Measurements from ENCODE around the gene CUL7. TPM values are rescaled to one million over a fixed set of nuclear protein-coding genes. Genes with fewer than 3 reads are reported as not detected.

CUL7 gene
- total and polyA plus RNA-seq, 10 of the 15 experiments (the other 5 are each of a cell fraction or from before 2014, with no cell fraction given), result 0.66 to 18.4 (median 10.9) TPM

DNA sequence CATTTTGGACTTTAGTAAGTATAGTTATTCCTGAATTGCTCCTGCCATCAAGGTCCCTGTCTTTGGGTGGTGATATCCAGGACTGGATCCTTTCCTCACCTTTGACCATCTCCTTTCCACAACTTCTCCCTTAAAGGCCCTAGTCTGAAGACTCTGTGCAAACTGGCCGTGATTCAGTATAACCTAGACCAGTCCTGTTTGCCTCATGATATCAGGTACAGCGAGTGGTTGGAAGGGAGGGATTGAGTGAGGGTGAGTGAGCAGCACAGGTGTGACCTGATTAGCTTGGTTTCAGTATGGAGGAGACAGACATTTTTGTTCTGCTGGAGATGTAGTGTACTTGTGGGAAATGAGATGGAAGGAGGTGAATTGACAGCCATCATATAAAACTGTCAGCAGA, 34.5 kb downstream of the CUL7 start:
- DNase-seq (ENCODE audit: low read depth, low spot score) (no peak), ATAC-seq (no peak), FAIRE-seq (no peak)
- H3K4me3 ChIP-seq, result no peak overlapping the region
- peaks cover 30% of the 10 kb centered on the region for H3K79me2 ChIP-seq (ENCODE audit: control insufficient read depth, insufficient read depth, low read length)
- in situ Hi-C loops (cut with MboI), result no loop called here
- intact Hi-C loops (cut with micrococcal nuclease; ENCODE audit: unreplicated experiment), result no loop called here
- ChIA-PET CTCF (no interaction called here), RAD21 (ENCODE audit: unreplicated experiment) (no interaction called here), SMC1A (ENCODE audit: uncharacterized antibody, unreplicated experiment) (no interaction called here), POLR2A (interaction anchor here (1.1 to 1.2 kb wide), 2 partner anchors 35 kb away, joined by 3 to 6 read pairs; partner anchors contain the start of genes CUL7 and PPP2R5D)
- H3K4me2 ChIP-seq (ENCODE audit: control insufficient read depth, insufficient read depth), result no peak overlapping the region
- H3K27ac ChIP-seq (ENCODE audit: control insufficient read depth, insufficient read depth), result no peak overlapping the region
- H3K9ac ChIP-seq (ENCODE audit: control insufficient read depth, insufficient read depth, low read length), result no peak overlapping the region
- H3K36me3 ChIP-seq (ENCODE audit: control insufficient read depth in 2 of 2, insufficient read depth in 2 of 2, low read length in 1 of 2), result no peaks in the 10 kb centered on the region; a peak in 2 of 4 replicates
- BruUV-seq (replicated peaks), result no TSS peak
- peaks cover 16% of the 10 kb centered on the region for H3K4me1 ChIP-seq (ENCODE audit: control insufficient read depth, insufficient read depth, low read length)
- H4K20me1 ChIP-seq (ENCODE audit: control insufficient read depth, insufficient read depth), result no peaks in the 10 kb centered on the region
- TF ChIP-seq, protein P1, sequence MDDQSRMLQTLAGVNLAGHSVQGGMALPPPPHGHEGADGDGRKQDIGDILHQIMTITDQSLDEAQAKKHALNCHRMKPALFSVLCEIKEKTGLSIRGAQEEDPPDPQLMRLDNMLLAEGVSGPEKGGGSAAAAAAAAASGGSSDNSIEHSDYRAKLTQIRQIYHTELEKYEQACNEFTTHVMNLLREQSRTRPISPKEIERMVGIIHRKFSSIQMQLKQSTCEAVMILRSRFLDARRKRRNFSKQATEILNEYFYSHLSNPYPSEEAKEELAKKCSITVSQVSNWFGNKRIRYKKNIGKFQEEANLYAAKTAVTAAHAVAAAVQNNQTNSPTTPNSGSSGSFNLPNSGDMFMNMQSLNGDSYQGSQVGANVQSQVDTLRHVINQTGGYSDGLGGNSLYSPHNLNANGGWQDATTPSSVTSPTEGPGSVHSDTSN (IDR thresholded peaks at IDR 0.05; ENCODE audit: insufficient replicate concordance, low read depth, low read length), result no peak
- TF ChIP-seq SRF (IDR thresholded peaks at IDR 0.05; ENCODE audit: low read depth in 2 of 2, low read length in 2 of 2) (no peak), KAT2A (conservative IDR thresholded peaks at IDR 0.05; ENCODE audit: control insufficient read depth, low read depth, low read length) (no peak), ATF7 (IDR thresholded peaks at IDR 0.05; ENCODE audit: low read depth) (no peak), CBX5 (IDR thresholded peaks at IDR 0.05; ENCODE audit: low read depth) (no peak), FOXM1 (IDR thresholded peaks at IDR 0.05; ENCODE audit: low read depth, low read length) (no peak), NFYB (IDR thresholded peaks at IDR 0.05; ENCODE audit: insufficient read depth, low read depth, low read length) (no peak), IKZF2 (IDR thresholded peaks at IDR 0.05) (no peak), SPI1 (IDR thresholded peaks at IDR 0.05; ENCODE audit: borderline replicate concordance, insufficient read depth, low read depth, low read length) (no peak), EZH2 (IDR thresholded peaks at IDR 0.05; ENCODE audit: borderline replicate concordance, control insufficient read depth, low read depth, low read length) (no peak)
- H3K9me3 ChIP-seq (replicated peaks; ENCODE audit: control insufficient read depth, insufficient read depth, low read length), result no peaks in the 10 kb centered on the region
- no peaks in the 10 kb centered on the region for H3K27me3 ChIP-seq (replicated peaks in 1 of 2; ENCODE audit: control insufficient read depth in 2 of 2, insufficient read depth in 2 of 2, low read length in 1 of 2)
- 100% methylated on average over 2 of the region's 2 CpGs for whole genome bisulfite sequencing (ENCODE audit: insufficient coverage, insufficient replicate concordance, low lambda C conversion rate, missing lambda C conversion rate)
- no peak overlapping the region for H2AFZ ChIP-seq (ENCODE audit: control insufficient read depth, low read depth, low read length)

Measured in GM12878 (cell line).